ENCODE data around the gene CREM. TPM values are rescaled to one million over a fixed set of nuclear protein-coding genes. Genes with fewer than 3 reads are reported as not detected.

Gene CREM
- total RNA-seq, 1 donor from 2014 or later, result 28.6 TPM

GRCh38 chr10:35096312-35096711, 30.3 kb upstream of the CREM start:
- no peaks in the 10 kb centered on the region for H3K9me3 Mint-ChIP-seq (ENCODE audit: unreplicated experiment)
- H3K27me3 Mint-ChIP-seq (ENCODE audit: unreplicated experiment), result no peaks in the 10 kb centered on the region
- TF ChIP-seq CTCF (IDR thresholded peaks at IDR 0.05; ENCODE audit: partially characterized antibody, unreplicated experiment), result no peak
- DNase-seq, result no peak
- H3K4me3 Mint-ChIP-seq (ENCODE audit: unreplicated experiment), result no peak overlapping the region
- H3K4me1 Mint-ChIP-seq (ENCODE audit: low read depth, unreplicated experiment), result peaks cover under 1% of the 10 kb centered on the region
- H3K36me3 Mint-ChIP-seq (ENCODE audit: unreplicated experiment), result no peaks in the 10 kb centered on the region
- H3K27ac Mint-ChIP-seq (ENCODE audit: unreplicated experiment), result no peak overlapping the region

- H3K27me3 Mint-ChIP-seq (ENCODE audit: unreplicated experiment), result no peaks in the 10 kb centered on the region
- H3K9me3 Mint-ChIP-seq (ENCODE audit: unreplicated experiment), result no peaks in the 10 kb centered on the region
- no peak for TF ChIP-seq CTCF (IDR thresholded peaks at IDR 0.05; ENCODE audit: partially characterized antibody, unreplicated experiment)
- no peak overlapping the region for H3K27ac Mint-ChIP-seq (ENCODE audit: unreplicated experiment)
- H3K4me3 Mint-ChIP-seq (ENCODE audit: unreplicated experiment), result no peak overlapping the region
- no peaks in the 10 kb centered on the region for H3K4me1 Mint-ChIP-seq (ENCODE audit: low read depth, unreplicated experiment)
- DNase-seq, result no peak
- no peaks in the 10 kb centered on the region for H3K36me3 Mint-ChIP-seq (ENCODE audit: unreplicated experiment)
These were observed 29.1 kb upstream of the CREM start for GRCh38 chr10:35097510-35097909.

- no peaks in the 10 kb centered on the region for H3K27me3 Mint-ChIP-seq (ENCODE audit: unreplicated experiment)
- H3K9me3 Mint-ChIP-seq (ENCODE audit: unreplicated experiment), result no peaks in the 10 kb centered on the region
- TF ChIP-seq CTCF (IDR thresholded peaks at IDR 0.05; ENCODE audit: partially characterized antibody, unreplicated experiment), result no peak
- no peaks in the 10 kb centered on the region for H3K36me3 Mint-ChIP-seq (ENCODE audit: unreplicated experiment)
- no peak overlapping the region for H3K27ac Mint-ChIP-seq (ENCODE audit: unreplicated experiment)
- no peak for DNase-seq
- no peaks in the 10 kb centered on the region for H3K4me1 Mint-ChIP-seq (ENCODE audit: low read depth, unreplicated experiment)
- H3K4me3 Mint-ChIP-seq (ENCODE audit: unreplicated experiment), result no peak overlapping the region
These were observed 22.8 kb upstream of the CREM start for GRCh38 chr10:35103882-35104281.

GRCh38 chr10:35112571-35112970, 14.1 kb upstream of the CREM start:
- no peaks in the 10 kb centered on the region for H3K4me1 Mint-ChIP-seq (ENCODE audit: low read depth, unreplicated experiment)
- TF ChIP-seq CTCF (IDR thresholded peaks at IDR 0.05; ENCODE audit: partially characterized antibody, unreplicated experiment), result no peak
- no peak overlapping the region for H3K4me3 Mint-ChIP-seq (ENCODE audit: unreplicated experiment)
- DNase-seq, result no peak
- no peaks in the 10 kb centered on the region for H3K36me3 Mint-ChIP-seq (ENCODE audit: unreplicated experiment)
- H3K27me3 Mint-ChIP-seq (ENCODE audit: unreplicated experiment), result no peaks in the 10 kb centered on the region
- no peaks in the 10 kb centered on the region for H3K9me3 Mint-ChIP-seq (ENCODE audit: unreplicated experiment)
- H3K27ac Mint-ChIP-seq (ENCODE audit: unreplicated experiment), result no peak overlapping the region

- Mint-ChIP-seq H3K4me1 (ENCODE audit: low read depth, unreplicated experiment) (no peaks in the 10 kb centered on the region), H3K4me3 (ENCODE audit: unreplicated experiment) (no peak overlapping the region), H3K36me3 (ENCODE audit: unreplicated experiment) (no peaks in the 10 kb centered on the region), H3K27me3 (ENCODE audit: unreplicated experiment) (no peaks in the 10 kb centered on the region), H3K9me3 (ENCODE audit: unreplicated experiment) (no peaks in the 10 kb centered on the region), H3K27ac (ENCODE audit: unreplicated experiment) (no peak overlapping the region)
- DNase-seq, result no peak
- no peak for TF ChIP-seq CTCF (IDR thresholded peaks at IDR 0.05; ENCODE audit: partially characterized antibody, unreplicated experiment)
These were observed 7.3 kb upstream of the CREM start for GRCh38 chr10:35119378-35119777.
